PFSK-1 (cell line): ENCODE measurements around the gene FITM1.

Source experiments
- POLR2AphosphoS5 ChIP-seq: IDR thresholded peaks from 2 replicates; pipeline ENCODE4 v1.6.1; 2012; ENCODE audit warnings: low read depth, mild to moderate bottlenecking, control low read depth, low read length, moderate library complexity
- REST ChIP-seq, 2 experiments: IDR thresholded peaks; 2 replicates each; pipeline versions ENCODE4 v1.6.1 to v1.8.0; 2011 to 2012; ENCODE audit warnings: low read depth in 2 of 2, low read length in 2 of 2, control low read depth in 1 of 2, inconsistent platforms in 1 of 2, mild to moderate bottlenecking in 1 of 2, moderate library complexity in 1 of 2; ENCODE audit not compliant: insufficient read depth in 1 of 2
- SIN3A ChIP-seq: IDR thresholded peaks from 2 replicates; pipeline ENCODE4 v1.6.1; 2012; ENCODE audit warnings: mild to moderate bottlenecking, low read length, moderate library complexity, borderline replicate concordance; ENCODE audit not compliant: insufficient read depth
- TAF1 ChIP-seq: IDR thresholded peaks from 2 replicates; pipeline ENCODE4 v1.6.1; 2012; ENCODE audit warnings: low read length, control low read depth, borderline replicate concordance; ENCODE audit not compliant: insufficient read depth

- no peak for TF ChIP-seq POLR2AphosphoS5
- no peak for TF ChIP-seq TAF1
- no peak for TF ChIP-seq REST (IDR thresholded peaks at IDR 0.05; ENCODE audit: insufficient read depth in 1 of 2, low read depth in 2 of 2, low read length in 2 of 2)
- TF ChIP-seq SIN3A = no peak
These were observed 49.3 kb upstream of the FITM1 start for GRCh38 chr14:24080888-24081738.
